ENCODE data around the gene PRICKLE1.
A peak's percentile ranks its signal among the peaks of the same experiment; 100 is the strongest.

PRICKLE1 gene

DNA sequence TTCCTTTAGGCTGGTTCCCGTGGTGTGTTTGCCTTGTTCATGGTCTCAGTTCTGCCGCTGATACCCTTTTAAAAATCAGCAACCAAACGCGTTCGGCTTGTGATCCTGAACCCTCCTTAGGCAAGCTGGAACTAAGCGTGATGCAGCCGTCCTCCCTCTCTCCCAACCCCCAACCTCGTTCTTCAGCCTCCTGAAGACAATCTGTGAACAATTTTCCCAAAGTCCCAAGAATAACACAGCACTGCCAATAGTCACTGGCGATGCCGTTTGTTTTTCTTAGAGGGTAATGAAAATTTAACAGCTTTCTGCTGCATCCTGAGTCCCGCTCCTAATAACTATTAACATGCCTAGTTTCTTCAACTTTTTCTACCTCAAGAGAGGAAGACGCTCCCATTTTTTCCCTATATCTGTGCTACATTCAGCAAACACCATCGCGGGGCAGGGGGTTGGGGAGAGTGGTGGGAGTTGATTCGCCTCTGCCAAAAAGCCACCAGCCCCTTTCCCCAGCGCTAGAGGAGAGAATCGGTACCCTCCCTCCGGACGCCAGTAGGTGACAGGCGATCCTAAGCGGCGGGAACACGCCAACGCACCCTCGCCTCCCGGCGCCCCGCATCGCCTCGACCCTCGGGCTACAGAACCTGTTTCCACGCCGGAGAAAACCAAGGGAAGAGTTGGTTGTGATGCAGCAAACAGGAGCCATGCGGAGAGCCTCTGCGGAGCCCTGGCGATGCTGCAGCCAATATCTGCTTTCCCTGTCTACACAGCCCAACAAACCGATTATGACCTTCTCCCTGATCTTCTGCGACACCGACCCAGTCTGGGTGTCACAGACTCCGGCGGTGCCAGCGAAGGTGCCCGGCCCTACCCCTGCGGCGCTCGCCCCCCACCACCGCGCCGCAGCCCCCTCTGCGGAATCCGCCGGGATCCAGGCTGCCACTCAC is 752 bp downstream of the PRICKLE1 start:
- peaks cover 2% of the 10 kb centered on the region; the same call in 1 of the 2 replicates for H3K27me3 ChIP-seq (replicated peaks; ENCODE audit: control insufficient read depth, insufficient read depth, low read length)
- peak; percentile 47 for TF ChIP-seq CTCF (IDR thresholded peaks at IDR 0.05; ENCODE audit: insufficient read depth, low read length, poor library complexity, severe bottlenecking)
- no peaks in the 10 kb centered on the region for H3K36me3 ChIP-seq (ENCODE audit: control insufficient read depth, insufficient read depth, low read length)
- H3K4me3 ChIP-seq (replicated peaks; ENCODE audit: low read depth, low read length), result peak overlapping the region; percentile 48
- DNase-seq (ENCODE audit: extremely low read depth, insufficient read length), result peak; percentile 24

GRCh38 chr12:42587601-42588523 is 1.7 kb downstream of the PRICKLE1 start:
- no peak for DNase-seq (ENCODE audit: extremely low read depth, insufficient read length)
- H3K4me3 ChIP-seq (replicated peaks; ENCODE audit: low read depth, low read length), result no peak overlapping the region

GRCh38 chr12:42586268-42586667 is 3.3 kb downstream of the PRICKLE1 start:
- no peaks in the 10 kb centered on the region for H3K36me3 ChIP-seq (ENCODE audit: control insufficient read depth, insufficient read depth, low read length)
- no peak overlapping the region for H3K4me3 ChIP-seq (replicated peaks; ENCODE audit: low read depth, low read length)
- TF ChIP-seq CTCF (IDR thresholded peaks at IDR 0.05; ENCODE audit: insufficient read depth, low read length, poor library complexity, severe bottlenecking), result no peak
- DNase-seq (ENCODE audit: extremely low read depth, insufficient read length), result no peak
- peaks cover 2% of the 10 kb centered on the region; the same call in 1 of the 2 replicates for H3K27me3 ChIP-seq (replicated peaks; ENCODE audit: control insufficient read depth, insufficient read depth, low read length)

More at GRCh38 chr12:42587601-42588523, 1.7 kb downstream of the PRICKLE1 start:
- Histone ChIP-seq H3K27me3 (replicated peaks; ENCODE audit: control insufficient read depth, insufficient read depth, low read length) (peaks cover 2% of the 10 kb centered on the region; the same call in 1 of the 2 replicates), H3K36me3 (ENCODE audit: control insufficient read depth, insufficient read depth, low read length) (no peaks in the 10 kb centered on the region)
- no peak for TF ChIP-seq CTCF (IDR thresholded peaks at IDR 0.05; ENCODE audit: insufficient read depth, low read length, poor library complexity, severe bottlenecking)

GRCh38 chr12:42585841-42586216 is 3.7 kb downstream of the PRICKLE1 start:
- H3K27me3 ChIP-seq (replicated peaks; ENCODE audit: control insufficient read depth, insufficient read depth, low read length), result peaks cover 2% of the 10 kb centered on the region; the same call in 1 of the 2 replicates
- DNase-seq (ENCODE audit: extremely low read depth, insufficient read length), result no peak
- no peak overlapping the region for H3K4me3 ChIP-seq (replicated peaks; ENCODE audit: low read depth, low read length)
- TF ChIP-seq CTCF (IDR thresholded peaks at IDR 0.05; ENCODE audit: insufficient read depth, low read length, poor library complexity, severe bottlenecking), result no peak
- no peaks in the 10 kb centered on the region for H3K36me3 ChIP-seq (ENCODE audit: control insufficient read depth, insufficient read depth, low read length)

- no peak for DNase-seq (ENCODE audit: extremely low read depth, insufficient read length)
- H3K4me3 ChIP-seq (replicated peaks; ENCODE audit: low read depth, low read length), result no peak overlapping the region
- H3K27me3 ChIP-seq (replicated peaks; ENCODE audit: control insufficient read depth, insufficient read depth, low read length), result no peaks in the 10 kb centered on the region; the same call in 1 of the 2 replicates
- no peaks in the 10 kb centered on the region for H3K36me3 ChIP-seq (ENCODE audit: control insufficient read depth, insufficient read depth, low read length)
- TF ChIP-seq CTCF (IDR thresholded peaks at IDR 0.05; ENCODE audit: insufficient read depth, low read length, poor library complexity, severe bottlenecking), result no peak
Observed at GRCh38 chr12:42585154-42585840, 4.2 kb downstream of the PRICKLE1 start.

Measured in GM06990 (cell line).